HEK293T (cell line): ENCODE results near the gene NAPA.

Experiments
- CTCF ChIA-PET: fragments of 350-600 bp; formaldehyde crosslinking; extraction: SDS; loops from one replicate; lab custom pipeline; 2021; ENCODE audit warnings: antibody characterized with exemption, inconsistent platforms; lab: Yijun Ruan, JAX
- POLR2A ChIA-PET: fragments of 350-600 bp; formaldehyde crosslinking; extraction: SDS; loops from one replicate; lab custom pipeline; 2020; ENCODE audit warnings: antibody characterized with exemption, inconsistent platforms; lab: Yijun Ruan, JAX
- DNase-seq: peaks from one replicate; pipeline ENCODE4 v3.0.0; 2012; ENCODE audit warnings: mixed read lengths; ENCODE audit errors: extremely low spot score
- ARNT ChIP-seq: fragments of 450-650 bp; IDR thresholded peaks from 2 replicates; pipeline ENCODE4 v1.6.1; 2017; ENCODE audit warnings: mild to moderate bottlenecking
- BHLHE40 ChIP-seq: fragments of 450-650 bp; IDR thresholded peaks from 2 replicates; pipeline ENCODE4 v1.6.1; 2016; ENCODE audit warnings: mild to moderate bottlenecking, moderate library complexity, borderline replicate concordance
- CTBP1 ChIP-seq: fragments of 450-650 bp; IDR thresholded peaks from 2 replicates; pipeline ENCODE4 v1.6.1; 2016; ENCODE audit warnings: borderline replicate concordance
- ELF4 ChIP-seq: fragments of 450-650 bp; IDR thresholded peaks from 2 replicates; pipeline ENCODE4 v1.6.1; 2017; ENCODE audit warnings: antibody characterized with exemption
- FOXA1 ChIP-seq: fragments of 450-650 bp; IDR thresholded peaks from 2 replicates; pipeline ENCODE4 v1.6.1; 2016; ENCODE audit warnings: mild to moderate bottlenecking
- FOXK2 ChIP-seq: fragments of 450-650 bp; IDR thresholded peaks from 2 replicates; pipeline ENCODE4 v1.6.1; 2016; ENCODE audit warnings: mild to moderate bottlenecking
- FOXM1 ChIP-seq: fragments of 450-650 bp; IDR thresholded peaks from 2 replicates; pipeline ENCODE4 v1.6.1; 2017; ENCODE audit warnings: mild to moderate bottlenecking, borderline replicate concordance
- HDGF ChIP-seq: fragments of 450-650 bp; IDR thresholded peaks from 2 replicates; pipeline ENCODE4 v1.6.1; 2017; ENCODE audit warnings: antibody characterized with exemption, borderline replicate concordance
- L3MBTL2 ChIP-seq: fragments of 450-650 bp; conservative IDR thresholded peaks from 2 replicates; pipeline ENCODE4 v1.6.1; 2016; ENCODE audit warnings: mild to moderate bottlenecking
- LEF1 ChIP-seq: fragments of 450-650 bp; IDR thresholded peaks from 2 replicates; pipeline ENCODE4 v1.6.1; 2017; ENCODE audit warnings: mild to moderate bottlenecking, borderline replicate concordance
- NFRKB ChIP-seq: fragments of 450-650 bp; IDR thresholded peaks from 2 replicates; pipeline ENCODE4 v1.6.1; 2016; ENCODE audit warnings: mild to moderate bottlenecking, moderate library complexity
- PKNOX1 ChIP-seq: fragments of 450-650 bp; IDR thresholded peaks from 2 replicates; pipeline ENCODE4 v1.6.1; 2016
- SP1 ChIP-seq: fragments of 450-650 bp; IDR thresholded peaks from 2 replicates; pipeline ENCODE4 v1.6.1; 2017
- SUZ12 ChIP-seq: fragments of 450-650 bp; IDR thresholded peaks from 2 replicates; pipeline ENCODE4 v1.6.1; 2016; ENCODE audit warnings: mild to moderate bottlenecking
- TARDBP ChIP-seq: fragments of 450-650 bp; IDR thresholded peaks from 2 replicates; pipeline ENCODE4 v1.6.1; 2016
- ZNF384 ChIP-seq: fragments of 450-650 bp; IDR thresholded peaks from 2 replicates; pipeline ENCODE4 v1.6.1; 2016

NAPA gene

GRCh38 chr19:47497050-47497766, 17.7 kb downstream of the NAPA start:
- CTCF ChIA-PET = no interaction called here
- TF ChIP-seq LEF1 = no peak
- no peak for TF ChIP-seq HDGF
- no peak for TF ChIP-seq SUZ12
- no peak for TF ChIP-seq NFRKB
- TF ChIP-seq L3MBTL2 = no peak
- TF ChIP-seq ARNT = no peak
- no peak for TF ChIP-seq PKNOX1
- no peak for TF ChIP-seq SP1
- no peak for TF ChIP-seq ZNF384
- no peak for TF ChIP-seq FOXM1
- no peak for TF ChIP-seq BHLHE40
- TF ChIP-seq FOXK2 = no peak
- TF ChIP-seq ELF4 = no peak
- no peak for TF ChIP-seq CTBP1
- no peak for TF ChIP-seq FOXA1
- TF ChIP-seq TARDBP = no peak

GRCh38 chr19:47495478-47496372, 19.1 kb downstream of the NAPA start:
- ChIA-PET POLR2A (interaction anchor here (0.6 kb wide), 1 partner anchor 20 kb away, joined by 4 read pairs; the partner anchor contains the start of gene NAPA), CTCF (interaction anchor here (0.8 to 1.0 kb wide), 2 partner anchors 12 to 26 kb away, joined by 3 read pairs; partner anchors contain the start of gene KPTN)
- TF ChIP-seq L3MBTL2 (no peak), BHLHE40 (no peak), FOXK2 (no peak), ELF4 (no peak)
- DNase-seq = no peak

More at GRCh38 chr19:47497050-47497766, 17.7 kb downstream of the NAPA start:
- POLR2A ChIA-PET = no interaction called here
- DNase-seq = no peak

GRCh38 chr19:47494729-47495128, 20.1 kb downstream of the NAPA start:
- ChIA-PET CTCF (no interaction called here), POLR2A (no interaction called here)
- TF ChIP-seq FOXK2 (no peak), HDGF (no peak), LEF1 (no peak), FOXA1 (no peak), BHLHE40 (no peak), ELF4 (no peak), FOXM1 (no peak), CTBP1 (no peak), TARDBP (no peak), SUZ12 (no peak)
- no peak for DNase-seq

GRCh38 chr19:47494211-47494547, 20.7 kb downstream of the NAPA start:
- POLR2A ChIA-PET = no interaction called here
- TF ChIP-seq NFRKB (no peak), L3MBTL2 (no peak), SUZ12 (no peak), BHLHE40 (no peak), ARNT (no peak), LEF1 (no peak), CTBP1 (no peak), SP1 (no peak), TARDBP (no peak), FOXA1 (no peak)
- no peak for DNase-seq
- CTCF ChIA-PET = no interaction called here

GRCh38 chr19:47493378-47494210, 21.3 kb downstream of the NAPA start:
- ChIA-PET CTCF (no interaction called here), POLR2A (no interaction called here)
- DNase-seq = no peak
- TF ChIP-seq SUZ12 (no peak), ELF4 (no peak), FOXM1 (no peak), ARNT (no peak), PKNOX1 (no peak), ZNF384 (no peak), TARDBP (no peak), L3MBTL2 (no peak), CTBP1 (no peak)

- TF ChIP-seq TARDBP (no peak), LEF1 (no peak), BHLHE40 (no peak), HDGF (no peak), FOXK2 (no peak)
- CTCF ChIA-PET = no interaction called here
- no peak for DNase-seq
- POLR2A ChIA-PET = no interaction called here
Observed at GRCh38 chr19:47492571-47493377, 22.1 kb downstream of the NAPA start.
